ENCODE data around the gene ATP11A.

DNA sequence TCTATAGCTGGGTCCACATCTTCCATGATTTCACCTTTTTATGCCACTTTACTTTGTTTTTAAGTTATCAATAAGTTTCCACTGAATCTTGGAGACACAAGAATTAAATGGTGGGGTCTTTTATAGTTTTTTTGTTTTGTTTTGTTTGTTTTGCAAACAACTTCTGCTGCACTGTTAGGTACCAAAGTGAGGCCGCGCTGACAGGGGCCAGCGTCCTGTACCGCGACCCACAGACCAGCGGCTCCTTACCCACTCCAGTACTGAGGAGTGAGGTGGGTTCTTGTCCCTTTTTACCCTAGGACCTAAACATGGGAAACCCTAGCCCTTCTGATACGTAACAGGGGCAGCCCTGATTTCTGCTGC is 203.3 kb downstream of the ATP11A start:
- TF ChIP-seq, protein P1, sequence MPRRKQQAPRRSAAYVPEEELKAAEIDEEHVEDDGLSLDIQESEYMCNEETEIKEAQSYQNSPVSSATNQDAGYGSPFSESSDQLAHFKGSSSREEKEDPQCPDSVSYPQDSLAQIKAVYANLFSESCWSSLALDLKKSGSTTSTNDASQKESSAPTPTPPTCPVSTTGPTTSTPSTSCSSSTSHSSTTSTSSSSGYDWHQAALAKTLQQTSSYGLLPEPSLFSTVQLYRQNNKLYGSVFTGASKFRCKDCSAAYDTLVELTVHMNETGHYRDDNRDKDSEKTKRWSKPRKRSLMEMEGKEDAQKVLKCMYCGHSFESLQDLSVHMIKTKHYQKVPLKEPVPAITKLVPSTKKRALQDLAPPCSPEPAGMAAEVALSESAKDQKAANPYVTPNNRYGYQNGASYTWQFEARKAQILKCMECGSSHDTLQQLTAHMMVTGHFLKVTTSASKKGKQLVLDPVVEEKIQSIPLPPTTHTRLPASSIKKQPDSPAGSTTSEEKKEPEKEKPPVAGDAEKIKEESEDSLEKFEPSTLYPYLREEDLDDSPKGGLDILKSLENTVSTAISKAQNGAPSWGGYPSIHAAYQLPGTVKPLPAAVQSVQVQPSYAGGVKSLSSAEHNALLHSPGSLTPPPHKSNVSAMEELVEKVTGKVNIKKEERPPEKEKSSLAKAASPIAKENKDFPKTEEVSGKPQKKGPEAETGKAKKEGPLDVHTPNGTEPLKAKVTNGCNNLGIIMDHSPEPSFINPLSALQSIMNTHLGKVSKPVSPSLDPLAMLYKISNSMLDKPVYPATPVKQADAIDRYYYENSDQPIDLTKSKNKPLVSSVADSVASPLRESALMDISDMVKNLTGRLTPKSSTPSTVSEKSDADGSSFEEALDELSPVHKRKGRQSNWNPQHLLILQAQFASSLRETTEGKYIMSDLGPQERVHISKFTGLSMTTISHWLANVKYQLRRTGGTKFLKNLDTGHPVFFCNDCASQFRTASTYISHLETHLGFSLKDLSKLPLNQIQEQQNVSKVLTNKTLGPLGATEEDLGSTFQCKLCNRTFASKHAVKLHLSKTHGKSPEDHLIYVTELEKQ (tag by site-specific recombination; IDR thresholded peaks at IDR 0.05; ENCODE audit: borderline replicate concordance) = no peak
- TF ChIP-seq, protein P2, sequence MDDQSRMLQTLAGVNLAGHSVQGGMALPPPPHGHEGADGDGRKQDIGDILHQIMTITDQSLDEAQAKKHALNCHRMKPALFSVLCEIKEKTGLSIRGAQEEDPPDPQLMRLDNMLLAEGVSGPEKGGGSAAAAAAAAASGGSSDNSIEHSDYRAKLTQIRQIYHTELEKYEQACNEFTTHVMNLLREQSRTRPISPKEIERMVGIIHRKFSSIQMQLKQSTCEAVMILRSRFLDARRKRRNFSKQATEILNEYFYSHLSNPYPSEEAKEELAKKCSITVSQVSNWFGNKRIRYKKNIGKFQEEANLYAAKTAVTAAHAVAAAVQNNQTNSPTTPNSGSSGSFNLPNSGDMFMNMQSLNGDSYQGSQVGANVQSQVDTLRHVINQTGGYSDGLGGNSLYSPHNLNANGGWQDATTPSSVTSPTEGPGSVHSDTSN (CRISPR knock-in tag; IDR thresholded peaks at IDR 0.05) = no peak
- TF ChIP-seq KLF9 (tag by site-specific recombination; IDR thresholded peaks at IDR 0.05; ENCODE audit: low read depth) = no peak
- TF ChIP-seq, protein P3, sequence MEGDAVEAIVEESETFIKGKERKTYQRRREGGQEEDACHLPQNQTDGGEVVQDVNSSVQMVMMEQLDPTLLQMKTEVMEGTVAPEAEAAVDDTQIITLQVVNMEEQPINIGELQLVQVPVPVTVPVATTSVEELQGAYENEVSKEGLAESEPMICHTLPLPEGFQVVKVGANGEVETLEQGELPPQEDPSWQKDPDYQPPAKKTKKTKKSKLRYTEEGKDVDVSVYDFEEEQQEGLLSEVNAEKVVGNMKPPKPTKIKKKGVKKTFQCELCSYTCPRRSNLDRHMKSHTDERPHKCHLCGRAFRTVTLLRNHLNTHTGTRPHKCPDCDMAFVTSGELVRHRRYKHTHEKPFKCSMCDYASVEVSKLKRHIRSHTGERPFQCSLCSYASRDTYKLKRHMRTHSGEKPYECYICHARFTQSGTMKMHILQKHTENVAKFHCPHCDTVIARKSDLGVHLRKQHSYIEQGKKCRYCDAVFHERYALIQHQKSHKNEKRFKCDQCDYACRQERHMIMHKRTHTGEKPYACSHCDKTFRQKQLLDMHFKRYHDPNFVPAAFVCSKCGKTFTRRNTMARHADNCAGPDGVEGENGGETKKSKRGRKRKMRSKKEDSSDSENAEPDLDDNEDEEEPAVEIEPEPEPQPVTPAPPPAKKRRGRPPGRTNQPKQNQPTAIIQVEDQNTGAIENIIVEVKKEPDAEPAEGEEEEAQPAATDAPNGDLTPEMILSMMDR (tag by site-specific recombination; IDR thresholded peaks at IDR 0.05) = no peak
- TF ChIP-seq, protein P4, sequence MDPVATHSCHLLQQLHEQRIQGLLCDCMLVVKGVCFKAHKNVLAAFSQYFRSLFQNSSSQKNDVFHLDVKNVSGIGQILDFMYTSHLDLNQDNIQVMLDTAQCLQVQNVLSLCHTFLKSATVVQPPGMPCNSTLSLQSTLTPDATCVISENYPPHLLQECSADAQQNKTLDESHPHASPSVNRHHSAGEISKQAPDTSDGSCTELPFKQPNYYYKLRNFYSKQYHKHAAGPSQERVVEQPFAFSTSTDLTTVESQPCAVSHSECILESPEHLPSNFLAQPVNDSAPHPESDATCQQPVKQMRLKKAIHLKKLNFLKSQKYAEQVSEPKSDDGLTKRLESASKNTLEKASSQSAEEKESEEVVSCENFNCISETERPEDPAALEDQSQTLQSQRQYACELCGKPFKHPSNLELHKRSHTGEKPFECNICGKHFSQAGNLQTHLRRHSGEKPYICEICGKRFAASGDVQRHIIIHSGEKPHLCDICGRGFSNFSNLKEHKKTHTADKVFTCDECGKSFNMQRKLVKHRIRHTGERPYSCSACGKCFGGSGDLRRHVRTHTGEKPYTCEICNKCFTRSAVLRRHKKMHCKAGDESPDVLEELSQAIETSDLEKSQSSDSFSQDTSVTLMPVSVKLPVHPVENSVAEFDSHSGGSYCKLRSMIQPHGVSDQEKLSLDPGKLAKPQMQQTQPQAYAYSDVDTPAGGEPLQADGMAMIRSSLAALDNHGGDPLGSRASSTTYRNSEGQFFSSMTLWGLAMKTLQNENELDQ (tag by site-specific recombination; IDR thresholded peaks at IDR 0.05; ENCODE audit: low read depth) = no peak
- TF ChIP-seq ZNF24 (tag by site-specific recombination; IDR thresholded peaks at IDR 0.05) = no peak
- no peak for TF ChIP-seq ZNF621 (tag by site-specific recombination; IDR thresholded peaks at IDR 0.05)

Measured in HEK293 (cell line).